Activated naive CD8-positive, alpha-beta T cell treated with anti-CD3 and anti-CD28 coated beads, Interleukin-2, amount 50 U/mL, for 24 hours (primary cell): ENCODE measurements around the gene GTF2H3.

Experiments used
- ATAC-seq: fragments of 150-1000 bp; cut with Tn5 transposase; one replicate; pipeline ENCODE4 v1.10.0; 2021
- DNase-seq: peaks from one replicate; pipeline ENCODE4 v3.0.0; 2021
- H3K27ac Mint-ChIP-seq: one replicate; pipeline ENCODE4 v1.8.0; 2021; ENCODE audit warnings: mild to moderate bottlenecking, mixed read lengths
- H3K27me3 Mint-ChIP-seq: one replicate; pipeline ENCODE4 v1.8.0; 2021; ENCODE audit warnings: mixed read lengths
- H3K36me3 Mint-ChIP-seq: one replicate; pipeline ENCODE4 v1.8.0; 2021; ENCODE audit warnings: low read depth, mixed read lengths
- H3K4me1 Mint-ChIP-seq: one replicate; pipeline ENCODE4 v1.8.0; 2021; ENCODE audit warnings: mixed read lengths
- H3K4me3 Mint-ChIP-seq: one replicate; pipeline ENCODE4 v1.8.0; 2021; ENCODE audit warnings: mild to moderate bottlenecking, moderate library complexity, mixed read lengths
- H3K9me3 Mint-ChIP-seq: one replicate; pipeline ENCODE4 v1.8.0; 2021; ENCODE audit warnings: mixed read lengths

Gene GTF2H3

GRCh38 chr12:123670882-123671728 lies 37.5 kb downstream of the GTF2H3 start, which contains the start of gene TCTN2:
TSS of gene TCTN2 (plus strand) at chr12:123671113. CDS start at chr12:123671241, 128 bp downstream.
- no peaks in the 10 kb centered on the region for H3K27me3 Mint-ChIP-seq

GRCh38 chr12:123671876-123672275 lies 38.2 kb downstream of the GTF2H3 start:
- peak overlapping the region; percentile 81 for H3K4me3 Mint-ChIP-seq
- no peaks in the 10 kb centered on the region for H3K36me3 Mint-ChIP-seq
- no peaks in the 10 kb centered on the region for H3K27me3 Mint-ChIP-seq
- peaks cover 12% of the 10 kb centered on the region for H3K4me1 Mint-ChIP-seq
- no peak overlapping the region for H3K27ac Mint-ChIP-seq
- no peaks in the 10 kb centered on the region for H3K9me3 Mint-ChIP-seq
- ATAC-seq = no peak
- no peak for DNase-seq

More at GRCh38 chr12:123670882-123671728, 37.5 kb downstream of the GTF2H3 start, which contains the start of gene TCTN2:
- ATAC-seq = peak; percentile 99
- no peaks in the 10 kb centered on the region for H3K9me3 Mint-ChIP-seq
- no peaks in the 10 kb centered on the region for H3K36me3 Mint-ChIP-seq
- DNase-seq = peak; percentile 95
- H3K4me1 Mint-ChIP-seq = peaks cover 12% of the 10 kb centered on the region
- H3K27ac Mint-ChIP-seq = no peak within 1 kb of the TSS
- H3K4me3 Mint-ChIP-seq = peak within 1 kb of the TSS; percentile 81

- Mint-ChIP-seq H3K27ac (no peak overlapping the region), H3K27me3 (no peaks in the 10 kb centered on the region), H3K4me3 (no peak overlapping the region), H3K36me3 (no peaks in the 10 kb centered on the region), H3K9me3 (no peaks in the 10 kb centered on the region), H3K4me1 (peaks cover 12% of the 10 kb centered on the region)
- DNase-seq (no peak), ATAC-seq (no peak)
These were observed 41.8 kb downstream of the GTF2H3 start for GRCh38 chr12:123675436-123675835.

GRCh38 chr12:123676616-123677320 lies 43.1 kb downstream of the GTF2H3 start:
- Mint-ChIP-seq H3K36me3 (no peaks in the 10 kb centered on the region), H3K4me1 (peaks cover 10% of the 10 kb centered on the region), H3K27ac (no peak overlapping the region), H3K9me3 (no peaks in the 10 kb centered on the region), H3K27me3 (no peaks in the 10 kb centered on the region), H3K4me3 (no peak overlapping the region)
- ATAC-seq = no peak
- no peak for DNase-seq

GRCh38 chr12:123678981-123679380 lies 45.4 kb downstream of the GTF2H3 start:
- DNase-seq (no peak), ATAC-seq (no peak)
- Mint-ChIP-seq H3K36me3 (no peaks in the 10 kb centered on the region), H3K9me3 (no peaks in the 10 kb centered on the region), H3K4me1 (peaks cover 6% of the 10 kb centered on the region), H3K27me3 (no peaks in the 10 kb centered on the region), H3K4me3 (no peak overlapping the region), H3K27ac (no peak overlapping the region)

- Mint-ChIP-seq H3K9me3 (no peaks in the 10 kb centered on the region), H3K27me3 (no peaks in the 10 kb centered on the region), H3K4me1 (peaks cover 6% of the 10 kb centered on the region), H3K27ac (no peak overlapping the region), H3K36me3 (no peaks in the 10 kb centered on the region), H3K4me3 (no peak overlapping the region)
- ATAC-seq = peak; percentile 10
- DNase-seq = no peak
These were observed 48.0 kb downstream of the GTF2H3 start for GRCh38 chr12:123681605-123682004.

- Mint-ChIP-seq H3K27ac (no peak overlapping the region), H3K36me3 (no peaks in the 10 kb centered on the region), H3K9me3 (no peaks in the 10 kb centered on the region), H3K4me1 (peaks cover 6% of the 10 kb centered on the region), H3K27me3 (no peaks in the 10 kb centered on the region), H3K4me3 (no peak overlapping the region)
- ATAC-seq (no peak), DNase-seq (no peak)
These were observed 50.3 kb downstream of the GTF2H3 start for GRCh38 chr12:123683964-123684363.

GRCh38 chr12:123686636-123687190 lies 53.1 kb downstream of the GTF2H3 start:
- H3K27ac Mint-ChIP-seq = no peak overlapping the region
- H3K4me3 Mint-ChIP-seq = no peak overlapping the region
- no peak for DNase-seq
- peaks cover 4% of the 10 kb centered on the region for H3K36me3 Mint-ChIP-seq
- ATAC-seq = no peak
- H3K4me1 Mint-ChIP-seq = peaks cover 2% of the 10 kb centered on the region
- H3K27me3 Mint-ChIP-seq = no peaks in the 10 kb centered on the region
- H3K9me3 Mint-ChIP-seq = no peaks in the 10 kb centered on the region

GRCh38 chr12:123690191-123690840 lies 56.7 kb downstream of the GTF2H3 start:
- no peak for ATAC-seq
- no peaks in the 10 kb centered on the region for H3K9me3 Mint-ChIP-seq
- H3K4me3 Mint-ChIP-seq = no peak overlapping the region
- no peak overlapping the region for H3K27ac Mint-ChIP-seq
- no peaks in the 10 kb centered on the region for H3K4me1 Mint-ChIP-seq
- no peaks in the 10 kb centered on the region for H3K27me3 Mint-ChIP-seq
- DNase-seq = no peak
- peaks cover 9% of the 10 kb centered on the region for H3K36me3 Mint-ChIP-seq

GRCh38 chr12:123696207-123696606 lies 62.6 kb downstream of the GTF2H3 start:
- Mint-ChIP-seq H3K27ac (no peak overlapping the region), H3K4me1 (no peaks in the 10 kb centered on the region), H3K9me3 (no peaks in the 10 kb centered on the region), H3K36me3 (peaks cover 16% of the 10 kb centered on the region), H3K4me3 (no peak overlapping the region), H3K27me3 (no peaks in the 10 kb centered on the region)
- DNase-seq (no peak), ATAC-seq (no peak)

- no peaks in the 10 kb centered on the region for H3K9me3 Mint-ChIP-seq
- H3K27me3 Mint-ChIP-seq = no peaks in the 10 kb centered on the region
- H3K27ac Mint-ChIP-seq = no peak overlapping the region
- H3K4me3 Mint-ChIP-seq = no peak overlapping the region
- peaks cover 13% of the 10 kb centered on the region for H3K36me3 Mint-ChIP-seq
- H3K4me1 Mint-ChIP-seq = no peaks in the 10 kb centered on the region
- no peak for ATAC-seq
- DNase-seq = no peak
These were observed 63.0 kb downstream of the GTF2H3 start for GRCh38 chr12:123696646-123697045.

GRCh38 chr12:123705935-123706334 lies 72.3 kb downstream of the GTF2H3 start:
- Mint-ChIP-seq H3K4me3 (no peak overlapping the region), H3K27me3 (no peaks in the 10 kb centered on the region), H3K27ac (no peak overlapping the region), H3K9me3 (no peaks in the 10 kb centered on the region), H3K4me1 (peaks cover 2% of the 10 kb centered on the region), H3K36me3 (peaks cover 9% of the 10 kb centered on the region)
- ATAC-seq (no peak), DNase-seq (no peak)

- no peak overlapping the region for H3K27ac Mint-ChIP-seq
- H3K36me3 Mint-ChIP-seq = peaks cover 7% of the 10 kb centered on the region
- no peaks in the 10 kb centered on the region for H3K9me3 Mint-ChIP-seq
- DNase-seq (no peak), ATAC-seq (no peak)
- H3K4me1 Mint-ChIP-seq = peaks cover 10% of the 10 kb centered on the region
- H3K27me3 Mint-ChIP-seq = no peaks in the 10 kb centered on the region
- H3K4me3 Mint-ChIP-seq = no peak overlapping the region
These were observed 73.8 kb downstream of the GTF2H3 start for GRCh38 chr12:123707466-123707865.
